ENCODE results near the gene DSCAML1.
"Not testable (repeated sequence)": the region's sequence is repeated elsewhere in the genome, so short reads cannot be mapped to it uniquely, and the experiment has no call there.

The DSCAML1 gene

GRCh38 chr11:117792992-117793391 is 4.0 kb downstream of the DSCAML1 start:
- no peak for DNase-seq (ENCODE audit: low spot score)

- DNase-seq (ENCODE audit: low spot score), result no peak
These were observed 4.8 kb downstream of the DSCAML1 start for GRCh38 chr11:117792241-117792640.

- DNase-seq (ENCODE audit: low spot score), result no peak
These were observed 6.7 kb downstream of the DSCAML1 start for GRCh38 chr11:117790279-117790678.

- no peak for DNase-seq (ENCODE audit: low spot score)
These were observed 7.8 kb downstream of the DSCAML1 start for GRCh38 chr11:117789241-117789640.

GRCh38 chr11:117786135-117786870 is 10.7 kb downstream of the DSCAML1 start:
- DNase-seq (ENCODE audit: low spot score), result no peak

GRCh38 chr11:117782101-117782500 is 14.9 kb downstream of the DSCAML1 start:
- no peak for DNase-seq (ENCODE audit: low spot score)

GRCh38 chr11:117781627-117782026 is 15.4 kb downstream of the DSCAML1 start:
- DNase-seq (ENCODE audit: low spot score), result no peak

- DNase-seq (ENCODE audit: low spot score), result no peak
These were observed 16.6 kb downstream of the DSCAML1 start for GRCh38 chr11:117780456-117780855.

GRCh38 chr11:117774553-117774952 is 22.5 kb downstream of the DSCAML1 start:
- no peak for DNase-seq (ENCODE audit: low spot score)

- DNase-seq (ENCODE audit: low spot score), result no peak
These were observed 24.7 kb downstream of the DSCAML1 start for GRCh38 chr11:117772360-117772759.

GRCh38 chr11:117771841-117772240 is 25.2 kb downstream of the DSCAML1 start:
- DNase-seq (ENCODE audit: low spot score), result no peak

- DNase-seq (ENCODE audit: low spot score), result no peak
These were observed 25.8 kb downstream of the DSCAML1 start for GRCh38 chr11:117771197-117771596.

GRCh38 chr11:117770061-117770460 is 27.0 kb downstream of the DSCAML1 start:
- DNase-seq (ENCODE audit: low spot score), result no peak

GRCh38 chr11:117769533-117769932 is 27.5 kb downstream of the DSCAML1 start:
- DNase-seq (ENCODE audit: low spot score), result no peak

GRCh38 chr11:117768506-117768905 is 28.5 kb downstream of the DSCAML1 start:
- DNase-seq (ENCODE audit: low spot score), result no peak

GRCh38 chr11:117767071-117767470 is 29.9 kb downstream of the DSCAML1 start:
- DNase-seq (ENCODE audit: low spot score), result no peak

- DNase-seq (ENCODE audit: low spot score), result no peak
These were observed 30.4 kb downstream of the DSCAML1 start for GRCh38 chr11:117766576-117766975.

- DNase-seq (ENCODE audit: low spot score), result no peak
These were observed 31.0 kb downstream of the DSCAML1 start for GRCh38 chr11:117766026-117766425.

GRCh38 chr11:117765068-117765467 is 31.9 kb downstream of the DSCAML1 start:
- DNase-seq (ENCODE audit: low spot score), result no peak

GRCh38 chr11:117763465-117763864 is 33.6 kb downstream of the DSCAML1 start:
- DNase-seq (ENCODE audit: low spot score), result not testable (repeated sequence)

- DNase-seq (ENCODE audit: low spot score), result no peak
These were observed 35.0 kb downstream of the DSCAML1 start for GRCh38 chr11:117761993-117762392.

GRCh38 chr11:117759305-117759704 is 37.7 kb downstream of the DSCAML1 start:
- no peak for DNase-seq (ENCODE audit: low spot score)

- no peak for DNase-seq (ENCODE audit: low spot score)
These were observed 43.0 kb downstream of the DSCAML1 start for GRCh38 chr11:117754030-117754429.

- no peak for DNase-seq (ENCODE audit: low spot score)
These were observed 44.2 kb downstream of the DSCAML1 start for GRCh38 chr11:117752721-117753237.
